ENCODE measurements around the gene ARFGEF2.

DNA sequence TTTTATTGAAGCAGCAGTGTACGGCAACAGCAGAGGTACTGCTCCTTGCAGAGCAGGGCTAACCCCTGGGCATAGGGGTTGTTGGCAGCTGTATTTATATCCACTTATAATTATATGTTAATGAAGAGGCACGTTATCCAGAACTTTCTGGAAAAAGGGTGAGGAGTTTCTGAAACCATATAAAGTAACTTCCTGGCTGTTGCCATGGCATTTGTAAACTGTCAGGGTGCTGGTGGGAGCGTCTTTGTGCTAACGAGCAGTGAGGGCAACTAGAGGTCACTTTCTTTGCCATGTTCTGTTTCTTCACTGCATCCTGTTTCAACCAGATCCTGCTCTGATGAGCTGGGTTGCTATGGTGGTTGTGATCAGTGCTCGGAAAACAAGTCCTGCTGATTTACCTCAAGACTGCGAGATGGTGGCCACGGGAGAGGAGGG lies 11.1 kb upstream of the ARFGEF2 start:
- TF ChIP-seq POLR2A (IDR thresholded peaks at IDR 0.05) (no peak), POLR2AphosphoS5 (IDR thresholded peaks at IDR 0.05; ENCODE audit: insufficient read depth in 1 of 2, low read depth in 1 of 2) (no peak)
- TF ChIP-seq, protein P1, sequence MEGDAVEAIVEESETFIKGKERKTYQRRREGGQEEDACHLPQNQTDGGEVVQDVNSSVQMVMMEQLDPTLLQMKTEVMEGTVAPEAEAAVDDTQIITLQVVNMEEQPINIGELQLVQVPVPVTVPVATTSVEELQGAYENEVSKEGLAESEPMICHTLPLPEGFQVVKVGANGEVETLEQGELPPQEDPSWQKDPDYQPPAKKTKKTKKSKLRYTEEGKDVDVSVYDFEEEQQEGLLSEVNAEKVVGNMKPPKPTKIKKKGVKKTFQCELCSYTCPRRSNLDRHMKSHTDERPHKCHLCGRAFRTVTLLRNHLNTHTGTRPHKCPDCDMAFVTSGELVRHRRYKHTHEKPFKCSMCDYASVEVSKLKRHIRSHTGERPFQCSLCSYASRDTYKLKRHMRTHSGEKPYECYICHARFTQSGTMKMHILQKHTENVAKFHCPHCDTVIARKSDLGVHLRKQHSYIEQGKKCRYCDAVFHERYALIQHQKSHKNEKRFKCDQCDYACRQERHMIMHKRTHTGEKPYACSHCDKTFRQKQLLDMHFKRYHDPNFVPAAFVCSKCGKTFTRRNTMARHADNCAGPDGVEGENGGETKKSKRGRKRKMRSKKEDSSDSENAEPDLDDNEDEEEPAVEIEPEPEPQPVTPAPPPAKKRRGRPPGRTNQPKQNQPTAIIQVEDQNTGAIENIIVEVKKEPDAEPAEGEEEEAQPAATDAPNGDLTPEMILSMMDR (IDR thresholded peaks at IDR 0.05) = no peak
